ENCODE measurements around the gene CDC25B.

GRCh38 chr20:3755269-3755668, 40.8 kb upstream of the CDC25B start:
- TF ChIP-seq, protein P1, sequence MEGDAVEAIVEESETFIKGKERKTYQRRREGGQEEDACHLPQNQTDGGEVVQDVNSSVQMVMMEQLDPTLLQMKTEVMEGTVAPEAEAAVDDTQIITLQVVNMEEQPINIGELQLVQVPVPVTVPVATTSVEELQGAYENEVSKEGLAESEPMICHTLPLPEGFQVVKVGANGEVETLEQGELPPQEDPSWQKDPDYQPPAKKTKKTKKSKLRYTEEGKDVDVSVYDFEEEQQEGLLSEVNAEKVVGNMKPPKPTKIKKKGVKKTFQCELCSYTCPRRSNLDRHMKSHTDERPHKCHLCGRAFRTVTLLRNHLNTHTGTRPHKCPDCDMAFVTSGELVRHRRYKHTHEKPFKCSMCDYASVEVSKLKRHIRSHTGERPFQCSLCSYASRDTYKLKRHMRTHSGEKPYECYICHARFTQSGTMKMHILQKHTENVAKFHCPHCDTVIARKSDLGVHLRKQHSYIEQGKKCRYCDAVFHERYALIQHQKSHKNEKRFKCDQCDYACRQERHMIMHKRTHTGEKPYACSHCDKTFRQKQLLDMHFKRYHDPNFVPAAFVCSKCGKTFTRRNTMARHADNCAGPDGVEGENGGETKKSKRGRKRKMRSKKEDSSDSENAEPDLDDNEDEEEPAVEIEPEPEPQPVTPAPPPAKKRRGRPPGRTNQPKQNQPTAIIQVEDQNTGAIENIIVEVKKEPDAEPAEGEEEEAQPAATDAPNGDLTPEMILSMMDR (IDR thresholded peaks at IDR 0.05) = no peak
- no peak for TF ChIP-seq POLR2A (IDR thresholded peaks at IDR 0.05)

Measured in gastroesophageal sphincter (tissue), 3 donors.